Measurements from ENCODE around the gene MRPL23.

Gene MRPL23

GRCh38 chr11:1978720-1979473 is 31.8 kb downstream of the MRPL23 start:
- no peak overlapping the region for H3K4me3 Mint-ChIP-seq
- H3K36me3 Mint-ChIP-seq (ENCODE audit: low read depth) = no peaks in the 10 kb centered on the region
- no peaks in the 10 kb centered on the region for H3K4me1 Mint-ChIP-seq (ENCODE audit: low read depth)
- H3K9me3 Mint-ChIP-seq = no peaks in the 10 kb centered on the region
- no peak for DNase-seq
- no peak overlapping the region for H3K27ac Mint-ChIP-seq
- H3K27me3 Mint-ChIP-seq = no peaks in the 10 kb centered on the region

GRCh38 chr11:1979607-1980006 is 32.5 kb downstream of the MRPL23 start:
- no peak for DNase-seq
- Mint-ChIP-seq H3K27ac (no peak overlapping the region), H3K27me3 (no peaks in the 10 kb centered on the region), H3K36me3 (ENCODE audit: low read depth) (no peaks in the 10 kb centered on the region), H3K4me3 (no peak overlapping the region), H3K4me1 (ENCODE audit: low read depth) (no peaks in the 10 kb centered on the region), H3K9me3 (no peaks in the 10 kb centered on the region)

- no peaks in the 10 kb centered on the region for H3K36me3 Mint-ChIP-seq (ENCODE audit: low read depth)
- no peaks in the 10 kb centered on the region for H3K27me3 Mint-ChIP-seq
- H3K9me3 Mint-ChIP-seq = no peaks in the 10 kb centered on the region
These were observed 35.9 kb downstream of the MRPL23 start for GRCh38 chr11:1982873-1983600.

GRCh38 chr11:1983601-1983961 is 36.4 kb downstream of the MRPL23 start:
- Mint-ChIP-seq H3K9me3 (no peaks in the 10 kb centered on the region), H3K27ac (no peak overlapping the region), H3K27me3 (no peaks in the 10 kb centered on the region), H3K4me3 (no peak overlapping the region), H3K4me1 (ENCODE audit: low read depth) (no peaks in the 10 kb centered on the region), H3K36me3 (ENCODE audit: low read depth) (no peaks in the 10 kb centered on the region)
- DNase-seq = no peak

More at GRCh38 chr11:1982873-1983600, 35.9 kb downstream of the MRPL23 start:
- H3K4me3 Mint-ChIP-seq = no peak overlapping the region
- H3K27ac Mint-ChIP-seq = no peak overlapping the region
- DNase-seq = no peak
- H3K4me1 Mint-ChIP-seq (ENCODE audit: low read depth) = no peaks in the 10 kb centered on the region

- Mint-ChIP-seq H3K4me1 (ENCODE audit: low read depth) (no peaks in the 10 kb centered on the region), H3K36me3 (ENCODE audit: low read depth) (no peaks in the 10 kb centered on the region), H3K27ac (no peak overlapping the region), H3K9me3 (no peaks in the 10 kb centered on the region), H3K4me3 (no peak overlapping the region), H3K27me3 (no peaks in the 10 kb centered on the region)
- DNase-seq = no peak
These were observed 39.9 kb downstream of the MRPL23 start for GRCh38 chr11:1987024-1987423.

GRCh38 chr11:1988174-1988573 is 41.0 kb downstream of the MRPL23 start:
- DNase-seq = no peak
- no peaks in the 10 kb centered on the region for H3K4me1 Mint-ChIP-seq (ENCODE audit: low read depth)
- H3K27me3 Mint-ChIP-seq = no peaks in the 10 kb centered on the region
- H3K36me3 Mint-ChIP-seq (ENCODE audit: low read depth) = no peaks in the 10 kb centered on the region
- no peak overlapping the region for H3K4me3 Mint-ChIP-seq
- no peak overlapping the region for H3K27ac Mint-ChIP-seq
- H3K9me3 Mint-ChIP-seq = no peaks in the 10 kb centered on the region

GRCh38 chr11:1988667-1989317 is 41.7 kb downstream of the MRPL23 start:
- H3K9me3 Mint-ChIP-seq = no peaks in the 10 kb centered on the region
- H3K27me3 Mint-ChIP-seq = no peaks in the 10 kb centered on the region
- DNase-seq = no peak
- no peak overlapping the region for H3K4me3 Mint-ChIP-seq
- H3K27ac Mint-ChIP-seq = no peak overlapping the region
- H3K4me1 Mint-ChIP-seq (ENCODE audit: low read depth) = no peaks in the 10 kb centered on the region
- no peaks in the 10 kb centered on the region for H3K36me3 Mint-ChIP-seq (ENCODE audit: low read depth)

GRCh38 chr11:1989953-1990352 is 42.8 kb downstream of the MRPL23 start:
- Mint-ChIP-seq H3K27ac (no peak overlapping the region), H3K36me3 (ENCODE audit: low read depth) (no peaks in the 10 kb centered on the region), H3K4me3 (no peak overlapping the region), H3K9me3 (no peaks in the 10 kb centered on the region), H3K27me3 (no peaks in the 10 kb centered on the region), H3K4me1 (ENCODE audit: low read depth) (no peaks in the 10 kb centered on the region)
- DNase-seq = no peak

- Mint-ChIP-seq H3K4me1 (ENCODE audit: low read depth) (no peaks in the 10 kb centered on the region), H3K27me3 (no peaks in the 10 kb centered on the region), H3K27ac (no peak overlapping the region), H3K36me3 (ENCODE audit: low read depth) (no peaks in the 10 kb centered on the region), H3K4me3 (no peak overlapping the region), H3K9me3 (no peaks in the 10 kb centered on the region)
- DNase-seq = no peak
These were observed 43.9 kb downstream of the MRPL23 start for GRCh38 chr11:1990872-1991578.

- H3K4me1 Mint-ChIP-seq (ENCODE audit: low read depth) = no peaks in the 10 kb centered on the region
- no peaks in the 10 kb centered on the region for H3K27me3 Mint-ChIP-seq
- no peaks in the 10 kb centered on the region for H3K9me3 Mint-ChIP-seq
- DNase-seq = no peak
- no peak overlapping the region for H3K4me3 Mint-ChIP-seq
- H3K36me3 Mint-ChIP-seq (ENCODE audit: low read depth) = no peaks in the 10 kb centered on the region
- no peak overlapping the region for H3K27ac Mint-ChIP-seq
These were observed 45.0 kb downstream of the MRPL23 start for GRCh38 chr11:1992111-1992510.

- no peaks in the 10 kb centered on the region for H3K36me3 Mint-ChIP-seq (ENCODE audit: low read depth)
- H3K4me1 Mint-ChIP-seq (ENCODE audit: low read depth) = no peaks in the 10 kb centered on the region
- H3K9me3 Mint-ChIP-seq = no peaks in the 10 kb centered on the region
- no peaks in the 10 kb centered on the region for H3K27me3 Mint-ChIP-seq
- no peak for DNase-seq
- H3K27ac Mint-ChIP-seq = no peak overlapping the region
- H3K4me3 Mint-ChIP-seq = no peak overlapping the region
These were observed 47.0 kb downstream of the MRPL23 start for GRCh38 chr11:1994121-1994520.

- Mint-ChIP-seq H3K36me3 (ENCODE audit: low read depth) (no peaks in the 10 kb centered on the region), H3K9me3 (no peaks in the 10 kb centered on the region), H3K27ac (no peak within 1 kb of the TSS), H3K4me3 (no peak within 1 kb of the TSS), H3K27me3 (no peaks in the 10 kb centered on the region), H3K4me1 (ENCODE audit: low read depth) (no peaks in the 10 kb centered on the region)
- DNase-seq = no peak
These were observed 50.6 kb downstream of the MRPL23 start, which contains the start of gene H19 for GRCh38 chr11:1997755-1998154. TSS of gene H19 (minus strand) at chr11:1997842.

GRCh38 chr11:1998290-1998689 is 51.2 kb downstream of the MRPL23 start:
- Mint-ChIP-seq H3K27ac (no peak overlapping the region), H3K27me3 (no peaks in the 10 kb centered on the region), H3K4me1 (ENCODE audit: low read depth) (no peaks in the 10 kb centered on the region), H3K4me3 (no peak overlapping the region), H3K36me3 (ENCODE audit: low read depth) (no peaks in the 10 kb centered on the region), H3K9me3 (no peaks in the 10 kb centered on the region)
- DNase-seq = no peak

- no peak for DNase-seq
- Mint-ChIP-seq H3K27ac (no peak overlapping the region), H3K4me3 (no peak overlapping the region), H3K4me1 (ENCODE audit: low read depth) (no peaks in the 10 kb centered on the region), H3K9me3 (no peaks in the 10 kb centered on the region), H3K36me3 (ENCODE audit: low read depth) (no peaks in the 10 kb centered on the region), H3K27me3 (no peaks in the 10 kb centered on the region)
These were observed 51.7 kb downstream of the MRPL23 start for GRCh38 chr11:1998861-1999260.
